MCF 10A (cell line): Measurements from ENCODE around the gene TMEM213. TPM values are rescaled to one million over a fixed set of nuclear protein-coding genes. Genes with fewer than 3 reads are reported as not detected.

Source experiments
- BruUV-seq: library from RNA; stranded (reverse); fragments of 400-500 nt; replicated peaks from 2 replicates; lab custom pipeline; 2021; lab: Mats Ljungman, UMichigan
- CTCF ChIA-PET: fragments of 300-600 bp; sonication (Branson Sonifier 250); formaldehyde crosslinking; extraction: SDS; loops from one replicate; lab custom pipeline; 2021; ENCODE audit warnings: antibody characterized with exemption, inconsistent platforms; lab: Yijun Ruan, JAX
- POLR2A ChIA-PET: fragments of 300-600, 350-650 bp; sonication (Branson Sonifier 250); formaldehyde crosslinking; extraction: SDS; loops from one replicate; lab custom pipeline; 2020; ENCODE audit warnings: antibody characterized with exemption, inconsistent platforms; lab: Yijun Ruan, JAX
- DNase-seq: peaks from one replicate; pipeline ENCODE4 v3.0.0-alpha.2; 2018; ENCODE audit not compliant: unreplicated experiment
- H3K27ac Mint-ChIP-seq: one replicate; pipeline ENCODE4 v1.8.0; 2022; ENCODE audit warnings: mild to moderate bottlenecking, low read depth, mixed read lengths; ENCODE audit not compliant: unreplicated experiment
- H3K27me3 Mint-ChIP-seq: one replicate; pipeline ENCODE4 v1.8.0; 2022; ENCODE audit warnings: mixed read lengths; ENCODE audit not compliant: insufficient read depth, unreplicated experiment
- H3K36me3 Mint-ChIP-seq: one replicate; pipeline ENCODE4 v1.8.0; 2022; ENCODE audit warnings: mild to moderate bottlenecking, moderate library complexity, mixed read lengths; ENCODE audit not compliant: insufficient read depth, unreplicated experiment
- H3K4me1 Mint-ChIP-seq: one replicate; pipeline ENCODE4 v1.8.0; 2022; ENCODE audit warnings: mixed read lengths; ENCODE audit not compliant: insufficient read depth, unreplicated experiment
- H3K4me3 Mint-ChIP-seq: one replicate; pipeline ENCODE4 v1.8.0; 2022; ENCODE audit warnings: mild to moderate bottlenecking, moderate library complexity, mixed read lengths; ENCODE audit not compliant: unreplicated experiment
- H3K9me3 Mint-ChIP-seq: one replicate; pipeline ENCODE4 v1.8.0; 2022; ENCODE audit warnings: mixed read lengths; ENCODE audit not compliant: unreplicated experiment
- intact Hi-C: fragments of 100-400 bp; cut with micrococcal nuclease; formaldehyde crosslinking; loops from 2 replicates; pipeline ENCODE4 v1.14.1; 2022
- total RNA-seq: library from RNA; stranded (reverse); gene quantifications from 2 replicates; pipeline ENCODE4 v1.2.3, GENCODE V29; 2022
- TF ChIP-seq, protein P1 (sequence below): fragments of 200-600 bp; IDR thresholded peaks from one replicate; pipeline ENCODE4 v1.8.0; 2022; ENCODE audit warnings: antibody characterized with exemption, mild to moderate bottlenecking; ENCODE audit not compliant: unreplicated experiment

The TMEM213 gene
- total RNA-seq, 1 experiment from 2014 or later, result not detected

DNA sequence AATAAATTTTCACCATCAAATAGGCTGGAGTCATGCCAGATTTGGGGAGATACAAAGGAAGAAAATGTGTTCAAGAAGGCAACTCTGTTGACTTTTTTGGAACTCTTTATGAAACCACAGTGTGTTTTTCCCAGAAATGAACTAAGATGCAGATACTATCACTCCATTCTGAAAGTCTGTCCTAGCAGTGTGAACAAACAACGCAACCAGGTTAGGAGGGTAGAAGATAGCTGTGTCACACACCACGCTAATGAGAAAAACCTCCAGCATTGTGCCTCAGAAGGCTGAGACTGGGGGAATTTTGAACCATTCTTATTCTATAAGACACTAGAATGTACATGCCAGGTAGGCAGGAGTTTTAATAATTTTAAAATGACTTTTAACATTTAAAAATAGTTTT is 16.2 kb downstream of the TMEM213 start:
- no peak overlapping the region for H3K27ac Mint-ChIP-seq
- TF ChIP-seq, protein P1, sequence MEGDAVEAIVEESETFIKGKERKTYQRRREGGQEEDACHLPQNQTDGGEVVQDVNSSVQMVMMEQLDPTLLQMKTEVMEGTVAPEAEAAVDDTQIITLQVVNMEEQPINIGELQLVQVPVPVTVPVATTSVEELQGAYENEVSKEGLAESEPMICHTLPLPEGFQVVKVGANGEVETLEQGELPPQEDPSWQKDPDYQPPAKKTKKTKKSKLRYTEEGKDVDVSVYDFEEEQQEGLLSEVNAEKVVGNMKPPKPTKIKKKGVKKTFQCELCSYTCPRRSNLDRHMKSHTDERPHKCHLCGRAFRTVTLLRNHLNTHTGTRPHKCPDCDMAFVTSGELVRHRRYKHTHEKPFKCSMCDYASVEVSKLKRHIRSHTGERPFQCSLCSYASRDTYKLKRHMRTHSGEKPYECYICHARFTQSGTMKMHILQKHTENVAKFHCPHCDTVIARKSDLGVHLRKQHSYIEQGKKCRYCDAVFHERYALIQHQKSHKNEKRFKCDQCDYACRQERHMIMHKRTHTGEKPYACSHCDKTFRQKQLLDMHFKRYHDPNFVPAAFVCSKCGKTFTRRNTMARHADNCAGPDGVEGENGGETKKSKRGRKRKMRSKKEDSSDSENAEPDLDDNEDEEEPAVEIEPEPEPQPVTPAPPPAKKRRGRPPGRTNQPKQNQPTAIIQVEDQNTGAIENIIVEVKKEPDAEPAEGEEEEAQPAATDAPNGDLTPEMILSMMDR, result no peak
- H3K4me1 Mint-ChIP-seq, result no peaks in the 10 kb centered on the region
- intact Hi-C loops, result no loop called here
- DNase-seq, result no peak
- no peaks in the 10 kb centered on the region for H3K9me3 Mint-ChIP-seq
- no peaks in the 10 kb centered on the region for H3K36me3 Mint-ChIP-seq
- no TSS peak for BruUV-seq
- H3K4me3 Mint-ChIP-seq, result no peak overlapping the region
- ChIA-PET POLR2A (interaction anchor here (0.9 kb wide), 1 partner anchor 11 kb away, joined by 3 read pairs; no protein-coding TSS in a partner anchor), CTCF (interaction anchor here (0.5 to 0.7 kb wide), 2 partner anchors 16 to 605 kb away, joined by 4 to 5 read pairs; no protein-coding TSS in a partner anchor)
- no peaks in the 10 kb centered on the region for H3K27me3 Mint-ChIP-seq

DNA sequence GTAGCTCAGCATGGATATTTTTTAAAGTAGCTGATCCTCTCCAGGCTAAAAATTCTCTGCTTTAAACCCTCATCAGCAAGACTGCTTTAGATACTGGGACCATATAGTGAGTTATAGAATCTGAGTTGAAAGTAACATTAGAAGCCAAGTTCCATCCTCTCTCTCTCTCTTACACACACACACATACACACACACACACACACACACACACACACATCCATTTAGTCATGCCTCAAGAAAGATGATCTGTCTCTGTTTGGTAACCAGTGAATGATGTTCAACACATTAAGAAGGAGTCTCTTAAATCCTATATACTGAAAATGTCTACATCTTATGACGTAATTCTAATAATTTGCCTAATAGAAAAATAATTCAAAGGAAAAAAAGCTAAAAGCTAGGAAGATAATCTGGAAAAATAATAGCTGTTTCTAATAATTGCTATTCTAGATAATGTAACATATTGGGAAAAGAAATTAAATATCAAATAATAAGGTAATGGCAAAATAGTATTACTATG is 17.1 kb downstream of the TMEM213 start:
- H3K27ac Mint-ChIP-seq, result no peak overlapping the region
- no peak for DNase-seq
- no peaks in the 10 kb centered on the region for H3K4me1 Mint-ChIP-seq
- intact Hi-C loops, result no loop called here
- TF ChIP-seq, protein P1, result no peak
- no peaks in the 10 kb centered on the region for H3K36me3 Mint-ChIP-seq
- no peaks in the 10 kb centered on the region for H3K9me3 Mint-ChIP-seq
- no peak overlapping the region for H3K4me3 Mint-ChIP-seq
- ChIA-PET CTCF (interaction anchor here (0.6 to 0.7 kb wide), 3 partner anchors 15 to 280 kb away, joined by 3 to 5 read pairs (median 3); no protein-coding TSS in a partner anchor), POLR2A (interaction anchor here (0.9 kb wide), 1 partner anchor 12 kb away, joined by 3 read pairs; no protein-coding TSS in a partner anchor)
- H3K27me3 Mint-ChIP-seq, result no peaks in the 10 kb centered on the region
- no TSS peak for BruUV-seq

DNA sequence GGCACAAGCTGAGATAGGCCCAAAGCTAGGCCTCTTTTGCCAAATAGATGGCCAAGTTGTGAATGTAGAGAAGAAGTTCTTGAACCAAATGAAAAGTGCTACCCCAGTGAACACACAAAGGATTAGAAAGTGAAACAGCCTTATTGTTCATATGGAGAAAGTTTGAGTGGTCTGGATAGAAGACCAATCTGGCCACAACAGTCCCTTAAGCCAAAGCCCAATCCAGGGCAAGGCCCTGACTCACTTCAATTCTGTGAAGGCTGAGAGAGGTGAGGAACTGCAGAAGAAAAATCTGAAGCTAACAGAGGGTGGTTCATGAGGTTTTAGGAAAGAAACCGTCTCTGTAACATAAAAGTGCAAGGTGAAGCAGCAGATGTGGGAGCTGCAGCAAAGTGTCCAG is 18.9 kb downstream of the TMEM213 start:
- no TSS peak for BruUV-seq
- no peaks in the 10 kb centered on the region for H3K9me3 Mint-ChIP-seq
- ChIA-PET CTCF (interaction anchor here (0.6 kb wide), 2 partner anchors 591 to 1160 kb away, joined by 3 read pairs; no protein-coding TSS in a partner anchor), POLR2A (no interaction called here)
- DNase-seq, result no peak
- no peaks in the 10 kb centered on the region for H3K4me1 Mint-ChIP-seq
- no peak overlapping the region for H3K27ac Mint-ChIP-seq
- H3K4me3 Mint-ChIP-seq, result no peak overlapping the region
- no peaks in the 10 kb centered on the region for H3K36me3 Mint-ChIP-seq
- H3K27me3 Mint-ChIP-seq, result no peaks in the 10 kb centered on the region
- TF ChIP-seq, protein P1, result no peak
- intact Hi-C loops, result no loop called here

DNA sequence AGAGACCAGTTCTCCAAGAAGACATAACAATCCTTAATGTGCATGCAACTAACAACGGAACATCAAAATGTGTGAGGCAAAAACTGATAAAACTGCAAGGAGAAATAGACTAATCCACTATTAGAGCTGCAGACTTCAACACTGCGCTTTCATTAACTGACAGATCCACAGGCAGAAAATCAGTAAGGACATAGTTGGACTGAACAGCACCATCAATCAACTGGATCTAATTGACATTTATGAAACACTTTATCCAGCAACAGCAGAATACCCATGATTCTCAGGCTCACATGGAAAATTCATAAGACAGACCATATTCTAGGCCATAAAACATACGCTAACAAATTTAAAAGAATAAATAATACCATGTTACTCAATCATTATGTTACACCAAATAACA is 21.8 kb downstream of the TMEM213 start:
- no peak for DNase-seq
- Mint-ChIP-seq H3K4me3 (no peak overlapping the region), H3K9me3 (no peaks in the 10 kb centered on the region), H3K27me3 (no peaks in the 10 kb centered on the region), H3K27ac (no peak overlapping the region), H3K36me3 (no peaks in the 10 kb centered on the region), H3K4me1 (no peaks in the 10 kb centered on the region)
- ChIA-PET CTCF (no interaction called here), POLR2A (no interaction called here)
- no TSS peak for BruUV-seq
- TF ChIP-seq, protein P1, result no peak
- intact Hi-C loops, result no loop called here
